GM12872 (cell line): ENCODE data around the gene AGPAT3.
A peak's percentile ranks its signal among the peaks of the same experiment; 100 is the strongest.

ENCODE experiments used
- CTCF ChIP-seq: IDR thresholded peaks from 3 replicates; pipeline ENCODE4 v1.5.1; 2011; ENCODE audit warnings: low read depth, mild to moderate bottlenecking, low read length, moderate library complexity; ENCODE audit not compliant: insufficient read depth

The AGPAT3 gene

GRCh38 chr21:43916076-43916475 is 51.1 kb downstream of the AGPAT3 start:
- no peak for TF ChIP-seq CTCF

- no peak for TF ChIP-seq CTCF
Measured at GRCh38 chr21:43916691-43917514, 51.9 kb downstream of the AGPAT3 start.

- peak; percentile 59 for TF ChIP-seq CTCF
Measured at GRCh38 chr21:43917515-43918384, 52.7 kb downstream of the AGPAT3 start.

- TF ChIP-seq CTCF = peak; percentile 29; the same call in 1 of the 3 replicates
Measured at GRCh38 chr21:43918385-43918947, 53.4 kb downstream of the AGPAT3 start.

GRCh38 chr21:43919283-43919682 is 54.3 kb downstream of the AGPAT3 start:
- TF ChIP-seq CTCF = no peak

GRCh38 chr21:43919871-43920801 is 55.1 kb downstream of the AGPAT3 start:
- no peak for TF ChIP-seq CTCF

GRCh38 chr21:43921571-43921978 is 56.6 kb downstream of the AGPAT3 start:
- TF ChIP-seq CTCF = no peak
